Measurements from ENCODE around the gene GLYATL1B.

DNA sequence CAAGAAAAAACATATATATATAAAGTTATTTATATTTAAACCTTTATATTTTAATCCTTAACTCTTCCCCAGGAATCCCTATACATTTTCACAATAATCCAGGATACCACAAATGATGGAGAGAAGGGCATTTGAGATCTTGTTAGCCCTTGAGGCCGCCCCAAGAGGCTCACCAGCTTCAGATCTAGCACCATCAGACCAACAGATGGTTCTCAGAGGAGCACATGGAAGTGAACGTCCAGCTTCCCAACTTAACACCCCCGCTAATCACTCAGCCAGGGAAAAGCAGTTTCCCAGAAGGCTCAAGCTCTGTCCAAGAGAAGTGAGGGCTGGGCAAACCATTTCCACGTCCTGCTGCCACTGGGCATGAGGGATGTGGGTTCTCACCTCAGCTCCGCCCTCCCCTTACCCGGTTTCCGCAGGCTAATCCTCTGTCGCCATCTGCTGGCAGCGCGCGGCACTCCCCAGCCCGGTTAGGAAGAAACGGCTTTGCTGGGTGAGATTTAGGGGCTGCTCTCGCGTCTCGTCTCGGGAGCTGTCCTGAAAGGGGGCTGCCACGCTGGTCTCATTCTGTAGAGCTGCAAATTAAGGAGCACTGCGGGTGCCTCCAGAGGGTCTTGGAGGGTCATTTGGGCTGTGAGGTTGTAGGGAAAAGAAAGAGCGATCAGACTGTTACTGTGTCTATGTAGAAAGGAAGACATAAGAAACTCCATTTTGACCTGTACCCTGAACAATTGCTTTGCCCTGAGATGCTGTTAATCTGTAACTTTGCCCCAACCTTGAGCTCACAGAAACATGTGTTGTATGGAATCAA lies 49.7 kb downstream of the GLYATL1B start:
- TF ChIP-seq, protein P1, sequence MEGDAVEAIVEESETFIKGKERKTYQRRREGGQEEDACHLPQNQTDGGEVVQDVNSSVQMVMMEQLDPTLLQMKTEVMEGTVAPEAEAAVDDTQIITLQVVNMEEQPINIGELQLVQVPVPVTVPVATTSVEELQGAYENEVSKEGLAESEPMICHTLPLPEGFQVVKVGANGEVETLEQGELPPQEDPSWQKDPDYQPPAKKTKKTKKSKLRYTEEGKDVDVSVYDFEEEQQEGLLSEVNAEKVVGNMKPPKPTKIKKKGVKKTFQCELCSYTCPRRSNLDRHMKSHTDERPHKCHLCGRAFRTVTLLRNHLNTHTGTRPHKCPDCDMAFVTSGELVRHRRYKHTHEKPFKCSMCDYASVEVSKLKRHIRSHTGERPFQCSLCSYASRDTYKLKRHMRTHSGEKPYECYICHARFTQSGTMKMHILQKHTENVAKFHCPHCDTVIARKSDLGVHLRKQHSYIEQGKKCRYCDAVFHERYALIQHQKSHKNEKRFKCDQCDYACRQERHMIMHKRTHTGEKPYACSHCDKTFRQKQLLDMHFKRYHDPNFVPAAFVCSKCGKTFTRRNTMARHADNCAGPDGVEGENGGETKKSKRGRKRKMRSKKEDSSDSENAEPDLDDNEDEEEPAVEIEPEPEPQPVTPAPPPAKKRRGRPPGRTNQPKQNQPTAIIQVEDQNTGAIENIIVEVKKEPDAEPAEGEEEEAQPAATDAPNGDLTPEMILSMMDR (IDR thresholded peaks at IDR 0.05; ENCODE audit: low read depth, low read length, missing input control), result peak; percentile 97
- TF ChIP-seq RAD21 (IDR thresholded peaks at IDR 0.05) (peak; percentile 92 to 98), NR2F2 (IDR thresholded peaks at IDR 0.05) (no peak), TAF1 (conservative IDR thresholded peaks at IDR 0.05) (no peak), JUND (IDR thresholded peaks at IDR 0.05) (no peak), EGR1 (IDR thresholded peaks at IDR 0.05; ENCODE audit: low read depth in 2 of 2) (no peak), SP1 (IDR thresholded peaks at IDR 0.05) (no peak), HNF4G (IDR thresholded peaks at IDR 0.05) (no peak), GABPA (IDR thresholded peaks at IDR 0.05 in 1 of 2, conservative IDR thresholded peaks at IDR 0.05 in 1 of 2) (no peak)
- TF ChIP-seq, protein P2, sequence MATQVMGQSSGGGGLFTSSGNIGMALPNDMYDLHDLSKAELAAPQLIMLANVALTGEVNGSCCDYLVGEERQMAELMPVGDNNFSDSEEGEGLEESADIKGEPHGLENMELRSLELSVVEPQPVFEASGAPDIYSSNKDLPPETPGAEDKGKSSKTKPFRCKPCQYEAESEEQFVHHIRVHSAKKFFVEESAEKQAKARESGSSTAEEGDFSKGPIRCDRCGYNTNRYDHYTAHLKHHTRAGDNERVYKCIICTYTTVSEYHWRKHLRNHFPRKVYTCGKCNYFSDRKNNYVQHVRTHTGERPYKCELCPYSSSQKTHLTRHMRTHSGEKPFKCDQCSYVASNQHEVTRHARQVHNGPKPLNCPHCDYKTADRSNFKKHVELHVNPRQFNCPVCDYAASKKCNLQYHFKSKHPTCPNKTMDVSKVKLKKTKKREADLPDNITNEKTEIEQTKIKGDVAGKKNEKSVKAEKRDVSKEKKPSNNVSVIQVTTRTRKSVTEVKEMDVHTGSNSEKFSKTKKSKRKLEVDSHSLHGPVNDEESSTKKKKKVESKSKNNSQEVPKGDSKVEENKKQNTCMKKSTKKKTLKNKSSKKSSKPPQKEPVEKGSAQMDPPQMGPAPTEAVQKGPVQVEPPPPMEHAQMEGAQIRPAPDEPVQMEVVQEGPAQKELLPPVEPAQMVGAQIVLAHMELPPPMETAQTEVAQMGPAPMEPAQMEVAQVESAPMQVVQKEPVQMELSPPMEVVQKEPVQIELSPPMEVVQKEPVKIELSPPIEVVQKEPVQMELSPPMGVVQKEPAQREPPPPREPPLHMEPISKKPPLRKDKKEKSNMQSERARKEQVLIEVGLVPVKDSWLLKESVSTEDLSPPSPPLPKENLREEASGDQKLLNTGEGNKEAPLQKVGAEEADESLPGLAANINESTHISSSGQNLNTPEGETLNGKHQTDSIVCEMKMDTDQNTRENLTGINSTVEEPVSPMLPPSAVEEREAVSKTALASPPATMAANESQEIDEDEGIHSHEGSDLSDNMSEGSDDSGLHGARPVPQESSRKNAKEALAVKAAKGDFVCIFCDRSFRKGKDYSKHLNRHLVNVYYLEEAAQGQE (IDR thresholded peaks at IDR 0.05), result no peak
- TF ChIP-seq, protein P3, sequence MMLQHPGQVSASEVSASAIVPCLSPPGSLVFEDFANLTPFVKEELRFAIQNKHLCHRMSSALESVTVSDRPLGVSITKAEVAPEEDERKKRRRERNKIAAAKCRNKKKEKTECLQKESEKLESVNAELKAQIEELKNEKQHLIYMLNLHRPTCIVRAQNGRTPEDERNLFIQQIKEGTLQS (IDR thresholded peaks at IDR 0.05), result no peak
